Measurements from ENCODE around the gene PIH1D1. TPM values are rescaled to one million over a fixed set of nuclear protein-coding genes. Genes with fewer than 3 reads are reported as not detected.

Gene PIH1D1
- total RNA-seq, 1 donor from 2014 or later, result 108 TPM

- no peak for TF ChIP-seq CTCF (IDR thresholded peaks at IDR 0.05; ENCODE audit: insufficient read depth, low read length, poor library complexity, severe bottlenecking)
- no peak for DNase-seq (ENCODE audit: low read depth)
- Histone ChIP-seq H3K36me3 (ENCODE audit: control insufficient read depth, insufficient read depth, low read length) (no peaks in the 10 kb centered on the region), H3K4me3 (ENCODE audit: low read depth, low read length) (no peak overlapping the region), H3K27me3 (ENCODE audit: control insufficient read depth, insufficient read depth, low read length) (peaks cover 2% of the 10 kb centered on the region)
Measured at GRCh38 chr19:49411681-49412326, 39.8 kb downstream of the PIH1D1 start.

- no peaks in the 10 kb centered on the region for H3K36me3 ChIP-seq (ENCODE audit: control insufficient read depth, insufficient read depth, low read length)
- DNase-seq (ENCODE audit: low read depth), result no peak
- no peaks in the 10 kb centered on the region for H3K27me3 ChIP-seq (ENCODE audit: control insufficient read depth, insufficient read depth, low read length)
- no peak for TF ChIP-seq CTCF (IDR thresholded peaks at IDR 0.05; ENCODE audit: insufficient read depth, low read length, poor library complexity, severe bottlenecking)
- no peak overlapping the region for H3K4me3 ChIP-seq (ENCODE audit: low read depth, low read length)
Measured at GRCh38 chr19:49409441-49410029, 42.1 kb downstream of the PIH1D1 start.

GRCh38 chr19:49408816-49409440 lies 42.7 kb downstream of the PIH1D1 start:
- H3K27me3 ChIP-seq (ENCODE audit: control insufficient read depth, insufficient read depth, low read length), result no peaks in the 10 kb centered on the region
- no peak for TF ChIP-seq CTCF (IDR thresholded peaks at IDR 0.05; ENCODE audit: insufficient read depth, low read length, poor library complexity, severe bottlenecking)
- peak; percentile 16 for DNase-seq (ENCODE audit: low read depth)
- no peaks in the 10 kb centered on the region for H3K36me3 ChIP-seq (ENCODE audit: control insufficient read depth, insufficient read depth, low read length)
- no peak overlapping the region for H3K4me3 ChIP-seq (ENCODE audit: low read depth, low read length)

GRCh38 chr19:49407482-49408015 lies 44.1 kb downstream of the PIH1D1 start:
- Histone ChIP-seq H3K4me3 (ENCODE audit: low read depth, low read length) (no peak overlapping the region), H3K36me3 (ENCODE audit: control insufficient read depth, insufficient read depth, low read length) (no peaks in the 10 kb centered on the region), H3K27me3 (ENCODE audit: control insufficient read depth, insufficient read depth, low read length) (no peaks in the 10 kb centered on the region)
- TF ChIP-seq CTCF (IDR thresholded peaks at IDR 0.05; ENCODE audit: insufficient read depth, low read length, poor library complexity, severe bottlenecking), result no peak
- DNase-seq (ENCODE audit: low read depth), result no peak

- no peak for DNase-seq (ENCODE audit: low read depth)
- Histone ChIP-seq H3K27me3 (ENCODE audit: control insufficient read depth, insufficient read depth, low read length) (no peaks in the 10 kb centered on the region), H3K4me3 (ENCODE audit: low read depth, low read length) (no peak overlapping the region), H3K36me3 (ENCODE audit: control insufficient read depth, insufficient read depth, low read length) (no peaks in the 10 kb centered on the region)
- no peak for TF ChIP-seq CTCF (IDR thresholded peaks at IDR 0.05; ENCODE audit: insufficient read depth, low read length, poor library complexity, severe bottlenecking)
Measured at GRCh38 chr19:49407079-49407478, 44.5 kb downstream of the PIH1D1 start.

All from kidney epithelial cell (primary cell).